ENCODE data around the gene IQSEC2. TPM values are rescaled to one million over a fixed set of nuclear protein-coding genes. Genes with fewer than 3 reads are reported as not detected.

IQSEC2 gene
- total RNA-seq, 1 donor from 2014 or later, result 4.5 TPM

DNA sequence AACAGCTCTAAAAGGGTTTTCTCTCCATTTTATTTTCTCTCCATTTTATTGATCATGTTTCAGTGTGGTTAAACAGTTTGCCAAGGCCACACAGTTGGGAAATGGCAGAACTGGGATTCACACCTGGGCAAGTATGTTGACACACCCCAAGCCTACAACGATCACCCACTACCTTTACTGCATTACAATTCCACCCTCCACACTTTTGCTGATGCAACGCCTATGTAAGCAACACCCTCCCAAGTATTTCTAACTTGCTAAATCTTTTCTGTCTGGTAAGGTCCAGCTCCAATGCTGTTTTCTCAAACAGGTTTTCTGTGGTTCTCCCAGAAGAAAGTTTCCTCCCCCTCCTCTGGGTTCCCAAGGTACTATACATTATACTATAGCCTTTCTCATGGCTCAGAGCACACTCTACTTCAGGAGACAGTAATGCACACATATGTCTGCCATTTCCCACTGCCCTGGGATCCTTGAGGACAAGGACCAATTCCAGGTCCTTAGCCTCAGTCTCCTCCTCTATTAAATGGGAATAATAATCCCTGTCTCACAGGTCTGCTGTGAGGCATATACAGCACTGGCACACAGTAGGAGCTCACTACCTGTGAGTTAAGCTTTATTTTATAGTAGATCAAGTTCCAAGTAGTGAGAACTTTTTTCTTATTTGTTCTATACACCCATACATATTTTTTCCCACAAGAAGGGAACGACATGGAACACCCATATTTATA is 27.9 kb downstream of the IQSEC2 start:
- H3K4me3 ChIP-seq (ENCODE audit: low read depth, low read length), result no peak overlapping the region
- no peak for DNase-seq (ENCODE audit: low read depth)
- TF ChIP-seq, protein P1, sequence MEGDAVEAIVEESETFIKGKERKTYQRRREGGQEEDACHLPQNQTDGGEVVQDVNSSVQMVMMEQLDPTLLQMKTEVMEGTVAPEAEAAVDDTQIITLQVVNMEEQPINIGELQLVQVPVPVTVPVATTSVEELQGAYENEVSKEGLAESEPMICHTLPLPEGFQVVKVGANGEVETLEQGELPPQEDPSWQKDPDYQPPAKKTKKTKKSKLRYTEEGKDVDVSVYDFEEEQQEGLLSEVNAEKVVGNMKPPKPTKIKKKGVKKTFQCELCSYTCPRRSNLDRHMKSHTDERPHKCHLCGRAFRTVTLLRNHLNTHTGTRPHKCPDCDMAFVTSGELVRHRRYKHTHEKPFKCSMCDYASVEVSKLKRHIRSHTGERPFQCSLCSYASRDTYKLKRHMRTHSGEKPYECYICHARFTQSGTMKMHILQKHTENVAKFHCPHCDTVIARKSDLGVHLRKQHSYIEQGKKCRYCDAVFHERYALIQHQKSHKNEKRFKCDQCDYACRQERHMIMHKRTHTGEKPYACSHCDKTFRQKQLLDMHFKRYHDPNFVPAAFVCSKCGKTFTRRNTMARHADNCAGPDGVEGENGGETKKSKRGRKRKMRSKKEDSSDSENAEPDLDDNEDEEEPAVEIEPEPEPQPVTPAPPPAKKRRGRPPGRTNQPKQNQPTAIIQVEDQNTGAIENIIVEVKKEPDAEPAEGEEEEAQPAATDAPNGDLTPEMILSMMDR (conservative IDR thresholded peaks at IDR 0.05; ENCODE audit: low read depth, low read length), result no peak

DNA sequence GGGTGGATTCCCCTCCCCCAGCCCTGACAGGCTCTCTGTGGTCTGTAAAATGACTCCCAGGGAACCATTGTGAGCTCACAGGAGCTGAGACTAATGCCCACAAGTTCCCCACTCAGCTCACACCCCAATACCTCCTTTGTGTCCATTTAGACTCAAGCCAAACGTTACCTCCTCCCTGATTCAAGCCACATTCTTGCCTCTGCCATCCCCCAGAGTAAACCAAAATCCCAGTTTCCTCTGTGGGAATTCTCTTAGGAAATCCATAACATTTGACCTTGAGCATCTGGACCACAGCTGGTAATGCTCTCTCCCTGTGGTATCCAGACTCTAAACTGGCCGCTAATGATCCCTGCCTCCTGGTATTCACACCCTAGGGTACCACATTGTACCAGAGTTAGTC is 30.1 kb downstream of the IQSEC2 start:
- DNase-seq (ENCODE audit: low read depth), result no peak
- TF ChIP-seq, protein P1 (conservative IDR thresholded peaks at IDR 0.05; ENCODE audit: low read depth, low read length), result no peak
- no peak overlapping the region for H3K4me3 ChIP-seq (ENCODE audit: low read depth, low read length)

DNA sequence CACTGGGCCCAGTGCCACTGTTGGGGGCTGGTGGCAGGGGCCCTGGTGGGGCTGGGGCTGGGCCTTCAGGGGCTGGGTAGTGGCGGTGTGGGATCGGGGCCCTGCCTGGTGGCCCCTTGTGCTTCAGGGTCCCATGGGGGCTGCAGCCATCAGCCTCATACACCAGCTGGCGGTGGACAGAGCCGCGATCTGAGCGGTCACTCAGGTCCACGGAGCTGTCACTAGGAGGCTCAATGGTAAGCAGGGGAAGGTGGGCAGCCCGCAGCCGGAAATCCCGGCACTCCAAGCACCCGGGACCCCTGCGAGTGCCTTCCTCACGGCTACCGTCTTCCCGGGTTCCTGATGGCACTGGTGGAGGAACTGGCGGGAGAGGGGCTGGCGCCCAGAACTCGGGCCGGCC is 30.8 kb downstream of the IQSEC2 start:
- H3K4me3 ChIP-seq (ENCODE audit: low read depth, low read length), result no peak overlapping the region
- TF ChIP-seq, protein P1 (conservative IDR thresholded peaks at IDR 0.05; ENCODE audit: low read depth, low read length), result no peak
- DNase-seq (ENCODE audit: low read depth), result no peak

DNA sequence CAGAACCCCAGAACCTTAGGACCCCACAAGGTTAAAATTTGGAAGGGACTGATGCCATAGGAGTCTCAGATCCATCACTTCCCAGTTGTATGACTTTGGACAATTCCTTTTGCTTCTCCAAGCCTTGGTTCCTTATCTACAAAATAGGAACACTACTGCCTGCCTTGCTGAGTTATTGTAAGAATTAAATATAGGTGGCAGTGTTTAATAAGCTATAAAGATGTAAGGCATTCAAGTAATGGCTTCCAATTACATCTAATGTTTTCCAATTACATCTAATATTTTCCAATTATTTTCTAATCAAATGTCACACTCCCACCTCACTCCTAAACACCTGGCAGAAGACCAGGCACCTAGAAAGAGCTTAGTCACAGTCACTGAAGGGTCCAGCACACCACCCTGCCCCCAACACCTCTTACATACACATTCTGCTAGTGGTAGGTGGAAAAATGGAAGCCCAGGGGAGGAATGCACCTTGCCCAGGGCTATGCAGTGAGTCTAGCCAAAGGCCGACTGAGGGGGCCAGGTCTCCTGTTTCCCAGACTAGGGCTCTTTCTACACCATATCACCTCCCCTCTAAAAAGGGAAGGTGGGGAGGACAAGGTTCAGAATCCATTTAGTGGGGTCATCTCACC is 31.9 kb downstream of the IQSEC2 start:
- TF ChIP-seq, protein P1 (conservative IDR thresholded peaks at IDR 0.05; ENCODE audit: low read depth, low read length), result no peak
- no peak for DNase-seq (ENCODE audit: low read depth)

DNA sequence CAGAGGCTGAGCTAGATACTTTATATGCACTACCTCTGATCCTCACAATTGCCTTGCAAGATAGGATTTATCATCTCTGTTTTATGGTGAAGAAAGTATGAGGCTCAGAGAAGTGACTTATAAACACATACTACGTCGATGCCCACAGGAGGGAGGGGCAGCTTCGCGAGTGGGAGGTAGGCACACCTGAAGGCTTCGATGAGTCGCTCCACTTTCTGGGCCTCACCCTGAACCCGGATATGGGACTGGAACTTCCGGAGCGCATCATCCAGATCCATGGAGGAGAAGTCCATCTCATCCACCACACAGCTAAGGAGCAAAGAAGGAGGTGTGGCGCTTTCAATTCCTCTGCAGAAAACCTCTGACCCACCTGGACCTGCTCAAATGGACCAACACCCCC is 33.5 kb downstream of the IQSEC2 start:
- DNase-seq (ENCODE audit: low read depth), result no peak
- TF ChIP-seq, protein P1 (conservative IDR thresholded peaks at IDR 0.05; ENCODE audit: low read depth, low read length), result no peak
- H3K4me3 ChIP-seq (ENCODE audit: low read depth, low read length), result no peak overlapping the region

More for the DNA sequence above, 31.9 kb downstream of the IQSEC2 start:
- H3K4me3 ChIP-seq (ENCODE audit: low read depth, low read length), result no peak overlapping the region

DNA sequence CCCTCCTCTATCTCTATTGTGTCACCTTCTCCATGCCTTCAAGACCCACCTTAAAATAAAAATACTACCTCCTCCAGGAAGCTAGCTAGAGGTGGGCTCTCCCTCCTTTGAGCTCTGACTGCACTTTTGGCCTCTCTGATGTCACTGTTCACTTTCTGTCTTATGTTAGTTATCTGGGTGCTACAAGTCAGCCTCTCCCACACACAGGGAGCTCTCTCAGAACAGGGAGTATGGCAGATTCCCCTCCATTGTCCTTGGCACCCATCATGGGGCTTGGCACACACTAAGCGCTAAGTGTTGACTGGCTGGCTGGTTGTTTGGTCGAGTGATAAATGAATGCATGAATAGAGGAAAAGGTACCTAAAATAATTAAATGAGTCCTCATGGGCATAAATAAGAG is 35.2 kb downstream of the IQSEC2 start:
- H3K4me3 ChIP-seq (ENCODE audit: low read depth, low read length), result no peak overlapping the region
- no peak for DNase-seq (ENCODE audit: low read depth)
- TF ChIP-seq, protein P1 (conservative IDR thresholded peaks at IDR 0.05; ENCODE audit: low read depth, low read length), result no peak

DNA sequence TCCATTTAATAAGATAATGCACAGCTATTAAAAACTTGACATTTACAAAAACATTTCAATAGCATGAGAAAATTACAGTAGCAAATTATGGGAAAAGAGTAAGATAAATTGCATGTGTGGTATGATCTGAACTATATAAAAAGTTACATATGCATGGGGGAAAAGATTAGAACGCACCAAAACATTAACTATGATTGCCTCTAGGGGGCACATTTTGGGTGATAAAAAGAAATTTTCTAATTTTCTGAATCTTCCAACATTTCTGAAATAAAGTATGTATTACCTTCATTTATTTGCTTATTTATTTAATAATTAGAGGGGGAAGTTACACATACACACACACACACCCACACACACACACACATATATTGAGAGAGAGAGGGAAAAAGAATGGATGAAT is 36.8 kb downstream of the IQSEC2 start:
- no peak overlapping the region for H3K4me3 ChIP-seq (ENCODE audit: low read depth, low read length)
- TF ChIP-seq, protein P1 (conservative IDR thresholded peaks at IDR 0.05; ENCODE audit: low read depth, low read length), result peak; percentile 36
- DNase-seq (ENCODE audit: low read depth), result no peak
